Adrenal gland (tissue), 5 donors: Measurements from ENCODE around the gene TTN.

Experiments
- CTCF ChIP-seq, 6 experiments: fragments of 450-650 bp in 4 of 6; fragments of 200-600 bp in 2 of 6; sonication (generic) in 1 of 6; IDR thresholded peaks; 1 replicate in 5 of 6; 2 replicates in 1 of 6; pipeline versions ENCODE4 v1.5.1 to v1.8.0; 2016 to 2021; ENCODE audit warnings: antibody characterized with exemption in 6 of 6, mild to moderate bottlenecking in 2 of 6, moderate library complexity in 1 of 6
- POLR2A ChIP-seq, 2 donors: fragments of 450-650 bp; IDR thresholded peaks; one replicate each; pipeline ENCODE4 v1.6.1; 2017; ENCODE audit warnings: antibody characterized with exemption in 2 of 2, mild to moderate bottlenecking in 2 of 2, moderate library complexity in 1 of 2
- donor health status: DM: no; HTN: no; CAD: no.

GRCh38 chr2:178807227-178808008 is at the start of gene TTN:
- no peak for TF ChIP-seq POLR2A (IDR thresholded peaks at IDR 0.05)
- no peak for TF ChIP-seq CTCF (IDR thresholded peaks at IDR 0.05)
